Mesenchymal stem cell (in vitro differentiated cells and primary cell): ENCODE data around the gene GOLGA8B.
"Not testable (repeated sequence)": the region's sequence is repeated elsewhere in the genome, so short reads cannot be mapped to it uniquely, and the experiment has no call there.

Experiments
- DNase-seq: peaks from one replicate; pipeline ENCODE4 v3.0.0-alpha.2; 2013
- H2AFZ ChIP-seq: one replicate; pipeline ENCODE4 v1.6.1; 2013; ENCODE audit warnings: low read depth, mild to moderate bottlenecking, control low read depth, inconsistent platforms, low read length, moderate library complexity
- H2AK5ac ChIP-seq: 2 replicates; pipeline ENCODE4 v1.6.1; 2013; ENCODE audit warnings: low read length, moderate library complexity, mild to moderate bottlenecking, inconsistent platforms; ENCODE audit not compliant: severe bottlenecking
- H2BK120ac ChIP-seq: one replicate; pipeline ENCODE4 v1.6.1; 2013; ENCODE audit warnings: low read depth, mild to moderate bottlenecking, inconsistent platforms, low read length, moderate library complexity
- H2BK12ac ChIP-seq, 2 experiments: one replicate each; pipeline ENCODE4 v1.6.1; 2013; ENCODE audit warnings: inconsistent platforms in 2 of 2, low read length in 2 of 2, mild to moderate bottlenecking in 2 of 2, moderate library complexity in 2 of 2, control low read depth in 1 of 2
- H2BK15ac ChIP-seq: one replicate; pipeline ENCODE4 v1.6.1; 2013; ENCODE audit warnings: mild to moderate bottlenecking, low read depth, inconsistent platforms; ENCODE audit not compliant: poor library complexity, severe bottlenecking
- H2BK5ac ChIP-seq: 2 replicates; pipeline ENCODE4 v1.6.1; 2013; ENCODE audit warnings: low read depth, mild to moderate bottlenecking, low read length, control low read depth, inconsistent platforms; ENCODE audit not compliant: poor library complexity, severe bottlenecking
- H3K14ac ChIP-seq, 2 experiments: one replicate each; pipeline ENCODE4 v1.6.1; 2013; ENCODE audit warnings: inconsistent platforms in 2 of 2, low read length in 2 of 2, control low read depth in 1 of 2, mild to moderate bottlenecking in 1 of 2, moderate library complexity in 1 of 2
- H3K18ac ChIP-seq, 2 experiments: one replicate each; pipeline ENCODE4 v1.6.1; 2013; ENCODE audit warnings: inconsistent platforms in 2 of 2, low read length in 2 of 2, control low read depth in 1 of 2, low read depth in 1 of 2, mild to moderate bottlenecking in 1 of 2
- H3K23ac ChIP-seq, 2 experiments: one replicate each; pipeline ENCODE4 v1.6.1; 2013; ENCODE audit warnings: inconsistent platforms in 2 of 2, low read length in 2 of 2, mild to moderate bottlenecking in 2 of 2, moderate library complexity in 2 of 2, control low read depth in 1 of 2
- H3K27ac ChIP-seq: 2 replicates; pipeline ENCODE4 v1.5.1; 2013; ENCODE audit warnings: mild to moderate bottlenecking, moderate library complexity, low read length, control low read depth, inconsistent platforms; ENCODE audit not compliant: poor library complexity, severe bottlenecking
- H3K27me3 ChIP-seq, 2 experiments: 2 replicates each; pipeline versions ENCODE4 v1.6.1 to v1.7.0; 2013; ENCODE audit warnings: low read length in 2 of 2, mild to moderate bottlenecking in 2 of 2, moderate library complexity in 2 of 2, control low read depth in 1 of 2, inconsistent platforms in 1 of 2; ENCODE audit not compliant: control insufficient read depth in 1 of 2, insufficient read depth in 1 of 2
- H3K36me3 ChIP-seq, 2 experiments: 2 replicates each; pipeline versions ENCODE4 v1.6.1 to v1.7.0; 2013; ENCODE audit warnings: low read length in 2 of 2, control low read depth in 1 of 2, inconsistent platforms in 1 of 2, low read depth in 1 of 2, mild to moderate bottlenecking in 1 of 2; ENCODE audit not compliant: insufficient read depth in 2 of 2, control insufficient read depth in 1 of 2
- H3K4ac ChIP-seq, 2 experiments: one replicate each; pipeline ENCODE4 v1.6.1; 2013; ENCODE audit warnings: inconsistent platforms in 2 of 2, low read length in 2 of 2, mild to moderate bottlenecking in 2 of 2, moderate library complexity in 2 of 2, control low read depth in 1 of 2, low read depth in 1 of 2
- H3K4me1 ChIP-seq: 2 replicates; pipeline ENCODE4 v1.6.1; 2013; ENCODE audit warnings: low read depth, low read length, control low read depth; ENCODE audit not compliant: control insufficient read depth, insufficient read depth
- H3K4me2 ChIP-seq: 2 replicates; pipeline ENCODE4 v1.6.1; 2013; ENCODE audit warnings: low read length, mild to moderate bottlenecking, inconsistent platforms; ENCODE audit not compliant: poor library complexity, severe bottlenecking
- H3K4me3 ChIP-seq, 2 experiments: 2 replicates each; pipeline versions ENCODE4 v1.5.1 to v1.7.0; 2013; ENCODE audit warnings: low read length in 2 of 2, mild to moderate bottlenecking in 2 of 2, control low read depth in 1 of 2, low read depth in 1 of 2; ENCODE audit not compliant: insufficient read depth in 1 of 2
- H3K79me1 ChIP-seq: replicated peaks from 2 replicates; pipeline ENCODE4 v1.6.1; 2013; ENCODE audit warnings: mild to moderate bottlenecking, control low read depth, low read length, inconsistent platforms; ENCODE audit not compliant: poor library complexity, severe bottlenecking
- H3K9ac ChIP-seq: 2 replicates; pipeline ENCODE4 v1.7.0; 2013; ENCODE audit warnings: mild to moderate bottlenecking, low read length, moderate library complexity
- H3K9me3 ChIP-seq: 2 replicates; pipeline ENCODE4 v1.7.0; 2013; ENCODE audit warnings: mild to moderate bottlenecking, low read length; ENCODE audit not compliant: control insufficient read depth
- H4K8ac ChIP-seq: one replicate; pipeline ENCODE4 v1.6.1; 2013; ENCODE audit warnings: inconsistent platforms, mild to moderate bottlenecking, low read length, moderate library complexity
- H4K91ac ChIP-seq: one replicate; pipeline ENCODE4 v1.6.1; 2013; ENCODE audit warnings: mild to moderate bottlenecking, low read length, inconsistent platforms
- WGBS: methylation state at CpG from one replicate; pipeline ENCODE4 v1.1.7; 2013; ENCODE audit warnings: mixed read lengths; 5-methylcytosine and 5-hydroxymethylcytosine counted together

The GOLGA8B gene

GRCh38 chr15:34591306-34591705, 7.9 kb upstream of the GOLGA8B start:
- 90% methylated on average over 5 of the region's 5 CpGs for WGBS
- H3K4me2 ChIP-seq: no peak overlapping the region

GRCh38 chr15:34588046-34588674, 4.7 kb upstream of the GOLGA8B start:
- no peak overlapping the region for H3K18ac ChIP-seq
- H3K4me3 ChIP-seq: peak overlapping the region in 1 of 2 experiments; percentile 73
- H3K36me3 ChIP-seq: no peaks in the 10 kb centered on the region
- peak overlapping the region; percentile 88 for H3K9ac ChIP-seq
- H3K23ac ChIP-seq: no peak overlapping the region
- no peaks in the 10 kb centered on the region for H3K9me3 ChIP-seq
- H3K79me1 ChIP-seq: peaks cover 6% of the 10 kb centered on the region
- no peak overlapping the region for H2BK12ac ChIP-seq
- peak overlapping the region; percentile 60 for H4K8ac ChIP-seq
- H3K14ac ChIP-seq: no peak overlapping the region
- H4K91ac ChIP-seq: no peak overlapping the region
- peaks cover 10% of the 10 kb centered on the region for H3K4me1 ChIP-seq
- H2AK5ac ChIP-seq: no peak overlapping the region
- peaks cover 0 to 6% of the 10 kb centered on the region in 2 experiments for H3K27me3 ChIP-seq
- H3K4me2 ChIP-seq: peak overlapping the region; percentile 9
- 31% methylated on average over 5 of the region's 10 CpGs for WGBS
- H3K27ac ChIP-seq: no peak overlapping the region
- no peak overlapping the region for H3K4ac ChIP-seq
- DNase-seq: peak; percentile 80
- H2AFZ ChIP-seq: no peak overlapping the region
- H2BK15ac ChIP-seq: no peak overlapping the region
- no peak overlapping the region for H2BK120ac ChIP-seq
- H2BK5ac ChIP-seq: no peak overlapping the region

More at GRCh38 chr15:34591306-34591705, 7.9 kb upstream of the GOLGA8B start:
- no peak for DNase-seq
- Histone ChIP-seq H3K4me1 (peaks cover 2% of the 10 kb centered on the region), H2BK5ac (no peak overlapping the region), H3K9me3 (no peaks in the 10 kb centered on the region), H4K8ac (no peak overlapping the region), H3K27ac (no peak overlapping the region), H3K36me3 (no peaks in the 10 kb centered on the region), H2BK15ac (no peak overlapping the region), H3K79me1 (no peaks in the 10 kb centered on the region), H3K9ac (no peak overlapping the region), H2BK120ac (no peak overlapping the region), H3K4me3 (no peak overlapping the region), H2BK12ac (no peak overlapping the region), H2AK5ac (no peak overlapping the region), H3K27me3 (no peaks in the 10 kb centered on the region), H3K18ac (no peak overlapping the region), H3K14ac (no peak overlapping the region), H3K4ac (no peak overlapping the region), H4K91ac (no peak overlapping the region), H3K23ac (no peak overlapping the region), H2AFZ (no peak overlapping the region)

GRCh38 chr15:34585966-34586365, 2.5 kb upstream of the GOLGA8B start:
- H3K27me3 ChIP-seq, H3K4me3 ChIP-seq, DNase-seq, H2BK120ac ChIP-seq, H3K18ac ChIP-seq, H3K36me3 ChIP-seq, H2BK15ac ChIP-seq, H3K23ac ChIP-seq, H3K14ac ChIP-seq, H3K9ac ChIP-seq, H2BK5ac ChIP-seq, H2AK5ac ChIP-seq, H3K4me2 ChIP-seq, H4K8ac ChIP-seq, H3K27ac ChIP-seq, H2BK12ac ChIP-seq, H3K9me3 ChIP-seq, H4K91ac ChIP-seq, H3K4ac ChIP-seq, H2AFZ ChIP-seq: not testable (repeated sequence)
- 91% methylated on average over 3 of the region's 4 CpGs for WGBS
- Histone ChIP-seq H3K79me1 (peaks cover 15% of the 10 kb centered on the region), H3K4me1 (peaks cover 15% of the 10 kb centered on the region)

- Histone ChIP-seq H3K36me3 (no peaks in the 10 kb centered on the region), H3K9me3 (no peaks in the 10 kb centered on the region), H3K9ac (no peak overlapping the region), H2BK5ac (no peak overlapping the region), H3K4me1 (peaks cover 16% of the 10 kb centered on the region), H3K79me1 (peaks cover 19% of the 10 kb centered on the region), H4K91ac (no peak overlapping the region), H3K4me3 (no peak overlapping the region), H3K23ac (no peak overlapping the region), H3K4me2 (no peak overlapping the region), H2AFZ (no peak overlapping the region), H3K4ac (no peak overlapping the region), H2BK12ac (no peak overlapping the region), H3K14ac (no peak overlapping the region), H4K8ac (no peak overlapping the region), H2BK120ac (no peak overlapping the region), H2AK5ac (no peak overlapping the region), H3K27me3 (peaks cover 0 to 6% of the 10 kb centered on the region in 2 experiments), H3K27ac (no peak overlapping the region), H3K18ac (no peak overlapping the region), H2BK15ac (no peak overlapping the region)
- no peak for DNase-seq
- whole genome bisulfite sequencing: 86% methylated on average over 6 of the region's 7 CpGs
Measured at GRCh38 chr15:34584996-34585395, 1.5 kb upstream of the GOLGA8B start.
